ENCODE measurements around the gene SASS6. TPM values are rescaled to one million over a fixed set of nuclear protein-coding genes. Genes with fewer than 3 reads are reported as not detected.

Gene SASS6, protein sequence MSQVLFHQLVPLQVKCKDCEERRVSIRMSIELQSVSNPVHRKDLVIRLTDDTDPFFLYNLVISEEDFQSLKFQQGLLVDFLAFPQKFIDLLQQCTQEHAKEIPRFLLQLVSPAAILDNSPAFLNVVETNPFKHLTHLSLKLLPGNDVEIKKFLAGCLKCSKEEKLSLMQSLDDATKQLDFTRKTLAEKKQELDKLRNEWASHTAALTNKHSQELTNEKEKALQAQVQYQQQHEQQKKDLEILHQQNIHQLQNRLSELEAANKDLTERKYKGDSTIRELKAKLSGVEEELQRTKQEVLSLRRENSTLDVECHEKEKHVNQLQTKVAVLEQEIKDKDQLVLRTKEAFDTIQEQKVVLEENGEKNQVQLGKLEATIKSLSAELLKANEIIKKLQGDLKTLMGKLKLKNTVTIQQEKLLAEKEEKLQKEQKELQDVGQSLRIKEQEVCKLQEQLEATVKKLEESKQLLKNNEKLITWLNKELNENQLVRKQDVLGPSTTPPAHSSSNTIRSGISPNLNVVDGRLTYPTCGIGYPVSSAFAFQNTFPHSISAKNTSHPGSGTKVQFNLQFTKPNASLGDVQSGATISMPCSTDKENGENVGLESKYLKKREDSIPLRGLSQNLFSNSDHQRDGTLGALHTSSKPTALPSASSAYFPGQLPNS
- 14.9 and 15.2 TPM in 2 replicates for total RNA-seq
- long read RNA-seq, partial matches to known transcripts: 10 of 21 reads
- long read RNA-seq, other reads (novel, unspliced or antisense): 8 of 21 reads

DNA sequence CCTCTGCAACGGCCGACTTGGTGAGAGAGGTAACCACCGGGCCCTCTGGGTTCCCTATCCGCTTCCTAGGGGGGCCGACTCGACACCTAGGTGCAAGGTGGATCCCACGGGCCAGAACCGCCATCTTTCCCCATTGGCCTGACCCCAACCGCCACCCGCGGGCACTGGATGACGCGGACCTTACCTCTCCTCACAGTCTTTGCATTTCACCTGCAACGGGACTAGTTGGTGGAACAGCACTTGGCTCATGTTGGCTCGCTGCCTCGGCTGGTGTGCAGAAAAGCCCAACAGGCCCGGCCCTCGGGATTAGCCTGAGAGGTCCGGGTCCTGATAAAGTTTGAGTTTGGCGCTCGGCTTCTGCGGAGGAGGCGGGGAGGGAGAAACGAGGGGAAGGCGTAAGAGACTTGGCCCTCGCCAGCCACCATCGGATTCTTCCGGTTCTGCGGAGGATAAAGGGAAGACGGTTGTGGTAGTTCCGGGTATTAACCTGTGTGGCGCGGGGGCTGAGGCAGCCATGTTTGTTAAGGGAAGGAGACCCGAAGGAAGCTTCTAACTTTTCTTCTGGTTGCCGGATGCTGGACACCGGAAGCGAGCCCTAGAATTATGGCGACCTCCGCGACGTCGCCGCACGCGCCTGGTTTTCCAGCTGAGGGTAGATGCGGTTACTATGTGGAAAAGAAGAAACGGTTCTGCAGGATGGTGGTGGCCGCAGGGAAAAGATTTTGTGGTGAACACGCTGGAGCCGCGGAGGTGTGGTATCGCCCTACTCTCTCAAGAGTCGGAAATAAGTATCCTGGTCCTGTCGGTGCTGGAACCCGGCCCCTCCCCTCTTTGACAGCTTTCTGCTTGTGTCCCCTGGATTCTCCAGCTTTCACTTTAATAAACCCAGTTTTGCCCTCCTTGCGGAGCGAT lies at the start of gene SASS6, which contains the start of gene TRMT13:
Gene SASS6, minus strand, starts transcription at position 365 of the 912 bp plus-strand sequence. Its CDS starts 116 bp downstream, at position 249.
Gene TRMT13, plus strand, starts transcription at position 598 of the 912 bp plus-strand sequence. Its CDS starts 6 bp downstream, at position 604.
- Mint-ChIP-seq H3K4me3 (peak within 1 kb of the TSS; percentile 99), H3K36me3 (ENCODE audit: low read depth) (no peaks in the 10 kb centered on the region), H3K27ac (ENCODE audit: unreplicated experiment) (peak within 1 kb of the TSS; percentile 98), H3K9me3 (no peaks in the 10 kb centered on the region), H3K4me1 (peaks cover 34% of the 10 kb centered on the region), H3K27me3 (ENCODE audit: low read depth) (no peaks in the 10 kb centered on the region)
- peak; percentile 89 for DNase-seq (ENCODE audit: low read depth, low spot score)
- TF ChIP-seq, protein P1, sequence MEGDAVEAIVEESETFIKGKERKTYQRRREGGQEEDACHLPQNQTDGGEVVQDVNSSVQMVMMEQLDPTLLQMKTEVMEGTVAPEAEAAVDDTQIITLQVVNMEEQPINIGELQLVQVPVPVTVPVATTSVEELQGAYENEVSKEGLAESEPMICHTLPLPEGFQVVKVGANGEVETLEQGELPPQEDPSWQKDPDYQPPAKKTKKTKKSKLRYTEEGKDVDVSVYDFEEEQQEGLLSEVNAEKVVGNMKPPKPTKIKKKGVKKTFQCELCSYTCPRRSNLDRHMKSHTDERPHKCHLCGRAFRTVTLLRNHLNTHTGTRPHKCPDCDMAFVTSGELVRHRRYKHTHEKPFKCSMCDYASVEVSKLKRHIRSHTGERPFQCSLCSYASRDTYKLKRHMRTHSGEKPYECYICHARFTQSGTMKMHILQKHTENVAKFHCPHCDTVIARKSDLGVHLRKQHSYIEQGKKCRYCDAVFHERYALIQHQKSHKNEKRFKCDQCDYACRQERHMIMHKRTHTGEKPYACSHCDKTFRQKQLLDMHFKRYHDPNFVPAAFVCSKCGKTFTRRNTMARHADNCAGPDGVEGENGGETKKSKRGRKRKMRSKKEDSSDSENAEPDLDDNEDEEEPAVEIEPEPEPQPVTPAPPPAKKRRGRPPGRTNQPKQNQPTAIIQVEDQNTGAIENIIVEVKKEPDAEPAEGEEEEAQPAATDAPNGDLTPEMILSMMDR (conservative IDR thresholded peaks at IDR 0.05): no peak

DNA sequence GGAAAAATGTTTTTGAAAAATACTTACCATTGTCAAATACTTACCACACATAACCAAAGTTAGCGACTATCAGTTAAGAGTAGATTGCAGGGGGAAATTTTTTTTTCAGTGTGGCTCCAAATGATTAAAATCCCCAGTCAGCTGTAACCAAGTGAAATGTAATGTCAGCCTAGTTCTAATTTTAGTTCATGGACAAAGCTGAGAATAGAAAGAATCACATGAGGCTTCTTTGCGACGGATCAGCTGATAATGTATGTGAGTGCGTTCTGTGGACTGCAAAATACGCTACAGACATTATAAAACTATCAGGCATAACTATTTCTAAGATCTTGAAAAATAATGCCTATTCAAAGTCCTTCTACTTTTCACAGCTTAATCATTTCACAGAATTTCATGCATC lies 45.4 kb upstream of the SASS6 start, which contains the start of gene LRRC39:
Gene LRRC39, minus strand, starts transcription at position 166 of the 400 bp plus-strand sequence. CDS start 9,740 bp downstream, outside the sequence.
- Mint-ChIP-seq H3K9me3 (peaks cover 4% of the 10 kb centered on the region), H3K36me3 (ENCODE audit: low read depth) (peaks cover 6% of the 10 kb centered on the region), H3K4me3 (no peak within 1 kb of the TSS), H3K4me1 (no peaks in the 10 kb centered on the region), H3K27me3 (ENCODE audit: low read depth) (no peaks in the 10 kb centered on the region), H3K27ac (ENCODE audit: unreplicated experiment) (no peak within 1 kb of the TSS)
- TF ChIP-seq, protein P1 (conservative IDR thresholded peaks at IDR 0.05): no peak
- DNase-seq (ENCODE audit: low read depth, low spot score): no peak

DNA sequence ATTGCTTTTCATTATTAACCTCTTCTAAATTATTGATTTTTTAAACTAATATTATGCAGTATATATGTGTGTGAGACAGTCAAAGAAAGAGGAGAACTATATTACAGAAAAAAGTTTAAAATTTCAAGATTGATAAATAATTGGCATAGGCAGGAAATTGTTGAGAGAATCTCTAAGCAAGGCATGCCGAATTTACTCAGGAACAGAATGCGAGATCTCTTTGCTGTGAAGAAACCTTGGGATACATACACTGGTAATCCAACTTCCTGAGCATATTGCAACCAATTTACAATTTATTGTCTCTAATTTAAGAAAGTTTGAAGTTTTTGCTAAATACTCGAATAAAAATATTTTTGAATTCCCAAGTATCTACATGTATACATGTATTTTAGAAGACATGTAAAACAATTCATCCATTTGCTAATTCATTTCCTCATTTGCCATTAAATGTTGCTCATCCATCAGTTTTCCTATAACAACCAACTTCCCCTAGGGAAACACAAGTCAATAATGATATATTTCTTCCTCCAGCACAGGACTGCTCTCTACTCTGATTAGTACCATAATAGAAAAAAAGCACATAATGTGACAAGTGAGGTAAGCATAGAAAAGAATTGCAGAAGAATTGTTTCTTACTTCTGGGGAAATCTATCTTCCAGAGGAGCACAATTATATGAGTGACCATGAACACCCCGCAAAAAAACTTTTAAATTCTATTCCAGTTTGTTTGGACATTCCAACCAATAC lies 44.7 kb upstream of the SASS6 start:
- no peaks in the 10 kb centered on the region for H3K4me1 Mint-ChIP-seq
- peaks cover 4% of the 10 kb centered on the region for H3K9me3 Mint-ChIP-seq
- no peak for DNase-seq (ENCODE audit: low read depth, low spot score)
- no peak overlapping the region for H3K27ac Mint-ChIP-seq (ENCODE audit: unreplicated experiment)
- TF ChIP-seq, protein P1 (conservative IDR thresholded peaks at IDR 0.05): no peak
- H3K27me3 Mint-ChIP-seq (ENCODE audit: low read depth): no peaks in the 10 kb centered on the region
- peaks cover 3% of the 10 kb centered on the region for H3K36me3 Mint-ChIP-seq (ENCODE audit: low read depth)
- no peak overlapping the region for H3K4me3 Mint-ChIP-seq

DNA sequence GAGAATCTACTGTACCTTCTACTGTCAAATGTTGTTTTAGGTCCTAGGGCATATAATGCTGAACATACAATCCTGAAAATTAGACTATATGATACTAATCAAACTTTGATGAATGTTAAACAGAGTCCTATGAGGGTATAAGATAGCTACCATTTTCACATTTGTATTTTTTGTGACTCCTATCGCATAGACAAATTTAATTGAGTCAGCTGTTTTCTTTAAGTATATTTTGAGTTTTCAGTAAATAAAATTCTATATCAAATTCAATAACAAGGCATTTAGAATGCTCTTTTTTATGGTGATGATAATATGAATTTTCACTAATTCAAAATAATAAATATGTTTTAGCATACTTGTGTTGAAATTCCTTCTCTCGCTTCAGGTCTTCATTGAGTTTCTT lies 35.3 kb upstream of the SASS6 start:
- no peaks in the 10 kb centered on the region for H3K27me3 Mint-ChIP-seq (ENCODE audit: low read depth)
- DNase-seq (ENCODE audit: low read depth, low spot score): no peak
- TF ChIP-seq, protein P1 (conservative IDR thresholded peaks at IDR 0.05): no peak
- no peak overlapping the region for H3K4me3 Mint-ChIP-seq
- H3K27ac Mint-ChIP-seq (ENCODE audit: unreplicated experiment): no peak overlapping the region
- H3K36me3 Mint-ChIP-seq (ENCODE audit: low read depth): no peaks in the 10 kb centered on the region
- no peaks in the 10 kb centered on the region for H3K9me3 Mint-ChIP-seq
- H3K4me1 Mint-ChIP-seq: peaks cover 5% of the 10 kb centered on the region
